Stimulated activated CD8-positive, alpha-beta memory T cell treated with anti-CD3 and anti-CD28 coated beads, Interleukin-2, amount 100 ng/mL, for 48 hours (primary cell): Measurements from ENCODE around the gene WASF1.

ENCODE experiments used
- DNase-seq, 2 donors: peaks; one replicate each; pipeline ENCODE4 v3.0.0-alpha.2; 2020; ENCODE audit warnings: low read depth in 2 of 2

WASF1 gene

DNA sequence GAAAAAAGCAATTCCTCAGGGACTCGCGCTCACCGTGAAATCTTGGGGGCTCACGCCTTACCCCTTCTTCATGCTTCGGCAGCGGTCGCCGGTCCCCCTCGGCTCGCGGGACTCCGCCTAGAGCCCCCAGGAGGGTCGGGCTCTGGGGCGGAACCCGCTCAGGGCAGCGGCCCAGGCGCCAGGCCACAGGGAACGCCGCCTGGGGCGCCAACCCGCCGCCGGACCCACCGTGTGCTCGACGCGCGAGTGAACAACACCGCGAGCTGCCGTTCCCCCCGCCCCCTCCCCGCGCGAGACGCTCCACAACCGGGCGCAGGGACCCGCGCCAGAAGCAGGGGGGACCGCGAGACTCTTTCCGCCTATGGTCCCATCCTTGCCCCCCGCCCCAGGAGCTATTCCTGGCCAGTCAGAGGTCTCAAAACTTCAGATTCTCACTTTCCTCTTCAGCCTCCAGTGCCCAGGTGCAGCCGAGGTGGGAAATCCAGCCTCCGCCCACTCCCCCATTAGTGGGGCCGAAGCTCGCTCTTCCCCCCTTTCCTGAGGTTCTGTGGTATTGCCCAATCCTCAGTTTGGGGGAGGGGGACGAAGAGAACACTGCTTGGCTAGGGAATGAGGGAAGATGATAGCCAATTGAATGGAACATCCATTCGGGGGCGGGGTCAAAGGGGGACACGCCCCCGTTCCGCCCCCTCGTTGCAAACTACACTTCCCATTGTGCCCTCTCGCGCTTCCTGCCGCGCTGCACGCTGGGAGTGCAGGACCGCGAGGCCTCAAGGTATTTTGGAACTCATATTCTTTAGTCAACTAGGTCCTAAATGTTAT is at the start of gene WASF1:
WASF1 (minus strand) TSS at position 265 of the 822 bp plus-strand sequence. CDS start 52,069 bp downstream, outside the sequence.
- peak; percentile 78 to 82 for DNase-seq

DNA sequence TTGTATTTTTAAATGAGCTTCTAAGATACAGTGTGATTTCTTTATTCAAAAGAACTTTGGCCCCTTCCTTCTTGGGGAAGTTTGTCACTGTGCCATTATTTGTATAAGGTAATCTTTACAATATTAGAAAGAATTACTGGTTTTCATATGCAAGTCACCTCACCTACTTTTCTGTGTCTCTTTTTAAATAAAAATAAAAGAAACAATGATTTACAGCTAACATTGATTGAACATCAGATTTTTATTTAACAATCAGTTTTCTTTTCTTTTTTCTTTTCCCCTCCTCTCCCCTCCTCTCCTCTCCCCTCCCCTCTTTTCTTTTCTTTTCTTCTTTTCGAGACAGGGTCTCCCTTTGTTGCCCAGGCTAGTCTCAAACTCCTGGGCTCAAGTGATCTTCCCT is 46.8 kb upstream of the WASF1 start:
- no peak for DNase-seq

DNA sequence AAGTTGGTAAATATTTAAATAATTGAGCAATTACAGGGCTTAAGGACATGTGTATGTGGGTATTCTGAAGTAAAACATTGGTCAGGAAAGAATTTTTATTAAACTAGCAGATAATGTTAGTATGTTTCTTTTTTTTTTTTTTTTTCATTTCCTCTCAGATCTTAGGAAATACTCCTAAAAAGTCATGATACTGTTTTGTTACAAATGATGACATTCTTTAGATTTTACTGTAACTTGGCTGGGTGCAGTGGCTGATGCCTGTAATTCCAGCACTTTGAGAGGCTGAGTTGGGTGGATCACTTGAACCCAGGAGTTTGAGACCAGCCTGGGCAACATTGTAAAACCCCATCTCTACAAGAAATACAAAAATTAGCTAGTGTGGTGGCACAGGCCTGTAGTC is 42.3 kb upstream of the WASF1 start:
- no peak for DNase-seq

DNA sequence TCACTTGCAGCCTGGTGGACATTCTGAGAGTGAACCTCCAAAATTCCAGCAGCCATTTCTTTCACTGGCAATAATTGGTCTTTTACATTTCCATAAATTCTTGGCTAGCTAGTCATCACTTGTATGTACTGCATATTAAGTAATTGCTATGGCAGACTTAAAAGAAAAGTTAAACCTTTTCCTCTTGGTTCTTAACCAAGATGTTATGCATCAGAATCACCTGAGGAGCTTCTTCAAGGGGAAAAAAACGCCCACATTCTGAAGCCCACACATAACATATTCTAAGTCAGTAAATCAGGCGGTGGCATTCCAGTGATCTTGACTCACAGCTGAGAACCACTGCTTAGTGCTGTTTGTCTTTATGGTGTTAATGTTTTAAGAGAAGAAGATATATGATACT is 37.8 kb upstream of the WASF1 start:
- DNase-seq, result no peak

DNA sequence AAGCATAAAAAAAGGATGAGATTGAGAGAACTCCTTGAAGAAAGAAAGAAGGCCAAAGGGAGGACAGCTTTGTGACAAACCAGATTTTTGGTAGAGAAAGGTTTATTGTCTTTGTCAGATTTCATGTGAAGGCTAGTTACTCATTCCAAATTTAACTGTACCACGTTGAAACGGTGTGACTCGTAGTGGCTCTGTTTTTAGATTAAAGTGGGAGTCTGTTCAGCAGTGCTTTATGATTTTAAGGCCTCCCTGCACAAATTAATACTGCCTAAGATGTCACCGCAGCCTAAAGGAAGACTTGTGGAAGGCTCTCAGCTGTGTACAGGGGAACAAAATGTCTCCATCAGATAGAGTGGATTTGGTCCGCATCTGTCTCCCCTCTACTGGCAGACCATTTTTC is 36.7 kb upstream of the WASF1 start:
- no peak for DNase-seq

DNA sequence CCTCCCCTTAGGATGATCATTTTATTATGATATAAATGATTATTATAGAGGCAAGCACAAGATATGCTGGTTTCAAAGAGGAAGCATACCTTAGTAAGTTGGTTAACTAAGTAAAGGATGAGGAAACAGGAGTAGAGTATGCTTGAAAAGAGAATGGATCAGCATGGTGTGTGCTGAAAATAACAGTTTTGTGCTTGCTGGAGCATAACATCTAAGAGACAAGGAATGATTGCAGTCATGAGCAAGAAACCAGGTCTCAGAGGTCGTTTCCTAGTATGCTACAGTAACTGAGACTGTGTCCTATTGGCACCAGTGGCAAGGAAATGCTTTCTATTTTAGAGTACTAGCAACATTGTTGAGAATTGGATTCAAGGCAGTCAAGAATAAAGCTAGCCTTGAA is 34.9 kb upstream of the WASF1 start:
- no peak for DNase-seq

DNA sequence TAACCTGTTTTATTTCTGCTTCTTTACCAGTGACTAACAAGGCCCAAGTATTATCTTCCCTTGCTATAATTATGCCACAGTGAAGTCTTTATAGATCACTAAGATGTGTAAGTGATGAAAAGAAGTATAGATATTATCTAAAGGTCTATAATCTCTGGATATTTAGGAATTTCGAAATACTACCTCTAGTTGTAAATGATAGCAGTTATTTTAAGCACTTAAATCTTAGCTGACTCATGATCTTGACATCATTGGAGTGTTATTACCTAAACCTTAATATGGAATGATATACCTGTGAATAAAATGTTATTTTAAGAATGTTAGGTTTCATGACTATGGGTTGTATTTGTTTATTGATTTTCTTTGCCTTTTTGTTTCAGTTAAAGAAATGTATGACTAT is 32.3 kb upstream of the WASF1 start:
- DNase-seq, result no peak

DNA sequence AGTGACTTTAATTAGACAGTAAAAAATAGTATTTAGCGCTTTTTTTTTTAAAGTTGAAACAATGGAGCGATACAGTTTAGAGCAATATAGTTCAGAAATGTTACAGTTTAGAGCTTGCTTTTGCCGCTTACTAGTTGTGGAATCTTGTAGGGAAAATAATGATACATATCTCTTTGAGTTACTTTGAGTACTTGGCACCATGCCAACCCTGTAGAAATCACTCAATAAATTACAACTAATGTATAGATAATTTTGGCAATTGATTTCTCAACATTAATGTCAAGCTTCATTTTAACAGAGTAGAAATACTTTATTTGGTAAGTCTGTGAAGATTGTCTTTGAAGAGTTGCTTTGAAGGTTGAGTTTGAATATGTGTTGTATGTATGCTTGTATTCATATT is 28.2 kb upstream of the WASF1 start:
- no peak for DNase-seq

DNA sequence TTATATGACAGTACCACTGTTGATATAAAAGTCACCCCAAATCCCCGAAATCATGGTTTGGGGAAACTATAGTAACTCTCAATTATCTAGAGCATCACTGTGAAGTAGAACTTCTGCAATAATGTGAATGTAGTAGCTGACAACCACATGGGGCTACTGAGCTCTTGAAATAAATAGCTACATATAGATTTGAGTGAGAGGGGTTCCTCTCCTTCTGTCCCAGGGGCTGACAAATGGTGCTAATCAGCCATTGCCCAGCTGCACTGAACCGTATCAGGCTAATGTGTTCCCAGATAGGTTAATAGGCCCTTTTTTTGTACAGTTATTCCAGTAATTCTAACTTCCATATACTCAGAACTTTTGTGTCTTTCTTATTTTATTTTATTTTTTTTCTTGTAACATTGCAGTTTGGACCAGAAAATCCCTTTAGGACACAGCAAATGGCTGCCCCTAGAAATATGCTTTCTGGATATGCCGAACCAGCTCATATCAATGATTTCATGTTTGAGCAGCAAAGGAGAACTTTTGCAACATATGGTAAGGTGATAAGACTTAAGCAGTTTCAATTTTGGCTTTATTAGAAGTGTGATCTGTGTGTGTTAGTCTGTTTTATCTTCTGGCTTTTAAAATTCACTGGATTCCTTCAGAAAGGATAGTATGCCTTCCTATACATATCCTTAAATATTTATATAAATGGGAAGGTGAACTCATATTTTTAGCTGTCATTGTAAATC is 21.8 kb upstream of the WASF1 start:
- no peak for DNase-seq

DNA sequence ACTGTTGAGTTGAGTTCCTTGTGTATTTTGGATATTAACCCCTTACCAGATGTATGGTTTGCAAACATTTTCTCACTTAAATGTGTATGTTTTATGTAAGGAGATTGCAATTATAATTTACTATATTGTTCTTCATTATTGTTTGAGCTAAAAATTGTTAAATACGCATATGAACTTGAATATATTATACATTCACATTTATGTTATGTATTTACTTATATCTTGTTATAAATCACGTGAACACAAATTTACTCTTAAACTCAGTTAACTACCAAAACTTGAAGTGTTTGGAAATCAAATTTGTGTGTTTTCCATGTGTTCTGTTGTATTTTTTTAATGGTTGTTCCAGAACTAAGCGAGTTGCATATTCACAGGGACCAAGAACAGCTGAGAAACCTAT is 19.1 kb upstream of the WASF1 start:
- DNase-seq, result no peak

DNA sequence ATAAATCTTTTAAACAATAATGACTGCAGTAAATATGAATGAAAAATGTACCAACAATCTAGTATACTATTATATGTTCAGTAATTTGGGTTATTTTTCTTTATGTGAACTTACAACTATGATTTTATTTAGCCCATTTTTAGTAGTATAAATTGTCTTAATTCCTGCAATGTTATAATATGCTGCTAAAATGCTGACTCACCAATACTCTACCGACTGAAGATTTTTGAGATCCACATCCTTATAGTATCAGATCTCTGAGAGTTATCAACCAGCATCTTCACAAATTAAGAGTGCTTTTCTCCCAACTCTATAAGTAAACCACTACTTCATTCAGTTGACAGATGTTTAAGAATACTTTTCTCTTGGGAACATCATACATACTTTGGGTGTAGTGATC is 17.4 kb upstream of the WASF1 start:
- no peak for DNase-seq

DNA sequence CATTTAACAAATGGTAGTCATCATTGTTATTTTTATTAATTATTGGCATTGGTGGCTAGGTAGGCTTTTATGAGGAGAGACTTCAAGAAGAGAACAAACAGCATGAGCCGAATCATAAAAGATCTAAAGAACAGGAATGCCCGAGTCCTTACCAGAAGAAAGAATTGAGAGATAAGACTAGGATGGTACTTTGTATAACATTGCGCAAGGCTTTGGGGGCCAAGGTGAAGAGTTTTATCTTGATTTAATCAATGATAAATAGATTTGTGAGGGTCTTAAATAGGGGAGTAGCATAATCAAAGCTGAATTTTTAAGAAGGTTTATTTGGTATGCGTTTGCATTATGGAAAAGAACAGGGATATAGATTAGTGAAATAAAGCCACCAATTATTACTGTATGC is 16.2 kb upstream of the WASF1 start:
- DNase-seq, result no peak

DNA sequence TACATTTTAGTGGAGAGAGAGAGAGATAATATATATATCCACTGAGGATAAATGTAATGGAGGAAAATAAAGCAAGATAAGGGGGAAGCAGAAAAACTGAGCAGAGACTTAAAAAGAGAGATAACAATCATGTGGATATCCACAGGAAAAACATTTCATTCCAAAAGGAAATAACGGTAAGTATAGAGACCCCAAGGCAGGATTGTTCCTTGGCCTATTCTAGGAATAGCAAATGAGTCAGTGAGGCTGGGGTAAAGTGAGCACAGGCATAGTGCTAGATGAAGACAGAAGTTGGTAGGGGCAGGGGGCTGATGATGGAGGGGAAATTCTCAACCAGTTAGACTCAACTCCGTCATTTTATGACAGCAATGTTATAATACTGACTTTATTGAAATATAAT is 12.0 kb upstream of the WASF1 start:
- DNase-seq, result no peak

DNA sequence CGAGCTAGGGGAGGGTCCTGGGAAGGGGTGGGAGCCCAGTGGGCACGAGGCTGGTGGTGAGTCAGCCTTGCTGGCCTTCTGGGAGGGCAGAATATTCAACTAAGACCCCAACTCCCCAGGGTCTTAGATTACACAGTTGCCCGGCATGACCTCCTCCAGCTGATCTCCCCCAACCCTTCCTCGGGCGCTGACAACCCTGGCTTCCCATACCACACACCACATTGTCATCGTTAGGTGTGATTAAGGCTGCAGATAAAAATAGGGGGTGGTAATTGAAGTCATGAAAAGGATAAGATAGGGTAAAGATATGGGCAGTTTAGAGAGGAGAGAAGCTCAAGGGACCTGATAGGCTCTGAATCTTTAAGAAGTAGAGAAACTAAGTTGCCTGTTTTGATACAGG is 11.3 kb upstream of the WASF1 start:
- DNase-seq, result no peak

DNA sequence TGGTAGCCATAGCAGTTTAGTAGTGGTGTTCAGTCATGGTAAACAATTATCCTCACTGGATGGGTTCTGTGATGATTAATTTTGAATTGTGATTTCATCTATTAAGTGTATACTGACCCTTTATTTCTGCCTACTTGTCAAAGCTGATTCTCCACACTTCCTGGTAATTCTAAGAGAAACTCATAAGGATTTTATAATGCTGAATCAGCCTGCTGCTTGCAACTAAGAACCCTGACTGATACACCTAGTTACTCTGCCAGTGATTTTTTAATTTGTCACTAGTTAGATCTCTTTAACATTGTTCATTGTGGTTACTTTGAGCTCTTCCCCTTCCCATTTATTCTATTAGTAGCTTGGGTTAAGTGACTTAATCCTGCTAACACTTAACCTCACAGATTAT is 9.3 kb upstream of the WASF1 start:
- no peak for DNase-seq

DNA sequence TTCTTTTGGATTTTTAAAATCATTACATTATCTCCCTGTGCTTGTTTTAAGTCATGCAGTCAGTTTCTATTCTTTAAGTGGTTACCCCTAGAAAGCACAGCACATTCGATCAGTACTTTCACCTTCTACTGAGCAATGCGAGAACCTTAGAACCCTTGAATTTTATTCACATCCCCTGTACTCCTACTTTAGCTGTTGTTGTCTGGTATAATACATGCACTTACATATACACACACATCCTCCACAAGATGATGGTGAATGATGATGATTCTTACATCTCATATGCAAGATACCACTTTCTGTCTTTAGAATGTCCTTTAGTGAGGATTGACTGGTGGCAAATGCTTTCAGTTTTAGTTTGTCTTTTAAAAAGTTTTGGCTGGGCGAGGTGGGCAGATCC is 6.4 kb upstream of the WASF1 start:
- DNase-seq, result no peak

DNA sequence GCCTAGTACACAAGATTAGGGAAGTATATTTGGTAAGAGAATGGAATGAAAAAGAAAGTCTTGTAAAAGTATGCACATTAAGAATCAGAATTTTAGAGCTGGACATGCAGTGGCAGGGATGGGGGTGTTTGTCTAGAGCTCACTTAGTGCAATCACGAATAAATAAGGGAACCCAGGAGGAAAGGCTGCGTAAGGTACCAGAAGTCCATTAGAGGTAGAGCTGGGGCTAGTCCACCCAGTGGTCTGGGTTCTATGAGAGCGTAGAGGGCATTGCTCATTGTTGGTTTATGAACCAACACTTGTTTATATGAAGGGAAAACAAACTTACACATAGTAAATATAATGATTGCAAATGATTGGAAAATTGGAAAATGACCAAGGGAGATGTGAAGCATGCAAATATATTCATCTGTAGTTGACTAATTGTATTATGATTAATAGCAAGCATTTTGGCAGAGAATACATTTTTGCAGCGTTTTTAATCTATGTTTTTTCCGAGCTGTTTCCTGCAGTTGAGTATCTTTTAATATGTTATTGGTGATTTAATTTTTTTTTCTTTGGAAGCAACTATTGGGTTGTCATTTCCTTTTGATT is 3.9 kb upstream of the WASF1 start:
- DNase-seq, result no peak

DNA sequence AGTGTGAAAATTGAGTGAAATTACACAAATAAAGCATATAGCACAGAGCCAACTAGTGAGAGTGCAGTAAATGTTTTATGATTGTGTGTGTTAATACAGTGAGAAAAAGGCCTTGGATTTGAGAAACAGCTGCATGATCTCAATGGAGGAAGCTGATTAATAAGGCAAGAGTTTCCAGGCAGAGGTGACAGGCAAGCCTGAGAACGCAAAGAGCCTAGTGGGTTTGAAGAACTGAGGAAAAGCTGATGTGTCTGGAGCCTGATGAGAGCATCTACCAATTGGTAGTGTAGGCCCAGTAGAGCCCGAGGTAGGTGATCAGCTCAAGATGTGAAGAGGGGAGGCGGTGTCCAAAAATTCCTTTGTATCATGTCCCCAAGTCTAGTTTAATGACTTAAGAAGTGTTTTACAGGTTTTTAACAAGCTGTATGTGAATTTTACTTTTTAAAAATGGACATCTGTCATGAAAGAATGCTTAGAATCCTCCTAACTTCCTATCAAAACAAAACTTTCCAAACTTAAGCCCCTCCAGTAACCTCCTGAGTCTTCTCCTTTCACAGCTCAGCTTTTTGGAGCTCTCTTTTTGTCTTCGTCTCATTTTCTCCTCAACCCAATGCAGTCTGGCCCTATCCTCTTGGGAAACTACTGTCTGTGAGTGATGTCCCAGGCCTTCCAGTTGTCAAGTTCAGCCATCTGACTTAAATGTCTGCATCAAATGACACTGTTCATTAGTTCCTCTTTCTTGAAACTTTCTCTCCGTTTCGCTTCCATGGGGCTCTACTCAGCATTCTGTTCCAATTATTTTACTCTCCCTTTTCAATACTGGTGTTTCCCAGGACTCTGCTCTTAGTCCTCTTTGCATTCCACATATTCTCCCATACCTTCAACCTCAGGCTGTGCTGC is 1.9 kb upstream of the WASF1 start:
- DNase-seq, result no peak

DNA sequence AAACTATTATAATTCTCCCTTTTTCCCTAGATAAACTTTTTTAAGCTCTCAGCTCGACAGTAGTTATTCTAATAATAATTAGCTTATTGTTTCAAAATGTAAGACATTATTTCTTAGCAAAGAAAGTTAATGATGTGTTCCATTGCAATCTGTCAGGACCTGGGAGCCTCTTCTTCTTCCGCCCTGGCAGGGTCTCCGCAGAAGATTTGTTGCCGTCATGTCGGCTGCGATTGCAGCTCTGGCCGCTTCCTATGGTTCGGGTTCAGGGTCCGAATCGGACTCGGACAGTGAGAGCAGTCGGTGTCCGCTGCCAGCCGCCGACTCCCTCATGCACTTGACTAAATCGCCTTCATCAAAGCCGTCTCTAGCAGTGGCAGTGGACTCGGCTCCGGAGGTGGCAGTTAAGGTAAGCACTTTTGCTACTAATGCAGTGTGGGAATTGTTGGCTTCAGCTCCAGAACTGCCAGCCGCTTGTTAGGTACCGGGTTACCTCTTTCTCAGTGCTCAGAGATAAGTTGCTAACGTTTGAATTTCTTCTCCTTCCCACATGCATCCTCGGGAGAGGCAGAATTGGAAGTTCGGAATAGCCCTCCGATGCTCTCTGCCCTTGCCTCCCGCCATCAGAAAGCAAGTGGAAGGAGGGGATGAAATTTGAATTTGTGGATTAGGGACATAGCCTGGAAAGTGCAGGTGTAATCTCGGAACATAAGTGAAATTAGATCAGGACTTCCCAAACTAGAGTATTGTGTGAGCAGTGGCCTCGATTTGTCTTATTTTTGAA is 948 bp upstream of the WASF1 start, which contains the start of gene CDC40:
CDC40 (plus strand) TSS at position 200 of the 781 bp plus-strand sequence; CDS start at position 218, 18 bp downstream.
- peak; percentile 12 to 34 for DNase-seq

DNA sequence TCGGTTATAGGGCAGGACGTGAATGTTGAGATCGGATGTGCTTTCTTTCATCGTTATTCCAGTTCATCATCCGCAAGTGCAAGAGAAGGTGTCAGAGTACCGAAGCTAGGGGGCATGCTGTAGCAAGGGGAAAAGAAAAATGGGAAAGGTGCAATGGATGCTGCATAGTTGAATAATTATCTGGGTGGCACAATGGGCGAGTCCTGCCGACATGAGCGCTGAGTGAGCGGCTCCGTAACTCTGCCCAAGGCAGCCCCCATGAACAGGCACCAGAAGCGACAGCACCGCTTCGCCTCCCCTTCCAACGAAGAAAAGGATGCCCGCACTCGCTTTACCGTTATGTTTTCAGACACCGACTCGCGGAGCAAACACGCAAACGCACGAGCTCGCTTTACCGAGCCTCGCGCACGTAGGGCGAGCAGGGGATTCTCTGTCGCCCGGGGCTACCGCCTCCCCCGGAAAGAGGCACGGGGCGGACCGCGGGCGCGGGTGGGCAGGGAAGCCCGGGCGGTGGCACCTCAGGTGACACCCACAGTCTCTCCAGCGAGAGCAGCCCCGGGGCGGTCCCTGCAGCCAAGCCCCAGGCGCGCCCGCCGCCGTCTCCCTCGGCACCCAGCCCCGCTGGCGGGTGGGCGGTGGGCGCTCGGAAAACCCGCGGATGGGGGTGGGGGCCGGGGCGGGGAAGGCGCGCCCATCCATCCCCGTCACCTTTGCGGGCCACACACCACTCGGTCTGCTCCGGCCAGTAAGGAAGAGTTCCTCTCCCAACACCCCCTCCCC is 654 bp downstream of the WASF1 start:
- DNase-seq, result peak; percentile 33 to 34
